ENCODE results near the gene MT1G. TPM values are rescaled to one million over a fixed set of nuclear protein-coding genes. Genes with fewer than 3 reads are reported as not detected.

MT1G gene
- total RNA-seq, 2 experiments from 2014 or later, result 35.9 to 39.0 TPM

- intact Hi-C loops (cut with micrococcal nuclease), result no loop called here
- Mint-ChIP-seq H3K4me1 (ENCODE audit: low read depth) (no peaks in the 10 kb centered on the region), H3K9me3 (no peaks in the 10 kb centered on the region), H3K27me3 (no peaks in the 10 kb centered on the region), H3K27ac (no peak overlapping the region), H3K36me3 (ENCODE audit: low read depth) (no peaks in the 10 kb centered on the region), H3K4me3 (no peak overlapping the region)
- no peak for DNase-seq
- POLR2A ChIA-PET, result no interaction called here
- CTCF ChIA-PET, result interaction anchor here (1.3 to 5.6 kb wide), 2 partner anchors 52 to 118 kb away, joined by 5 to 30 read pairs; no protein-coding TSS in a partner anchor
- TF ChIP-seq CTCF (IDR thresholded peaks at IDR 0.05), result no peak
- ATAC-seq, result no peak
Measured at GRCh38 chr16:56695246-56695645, 27.4 kb upstream of the MT1G start.

- intact Hi-C loops (cut with micrococcal nuclease), result loop anchor here (5.0 kb wide), 1 partner anchor 100 kb away; no protein-coding TSS in a partner anchor
- no peak overlapping the region for H3K27ac Mint-ChIP-seq
- no peaks in the 10 kb centered on the region for H3K27me3 Mint-ChIP-seq
- H3K36me3 Mint-ChIP-seq (ENCODE audit: low read depth), result no peaks in the 10 kb centered on the region
- H3K4me3 Mint-ChIP-seq, result no peak overlapping the region
- CTCF ChIA-PET, result interaction anchor here (0.8 to 1.0 kb wide), 2 partner anchors 115 to 174 kb away, joined by 3 read pairs; no protein-coding TSS in a partner anchor
- no peaks in the 10 kb centered on the region for H3K9me3 Mint-ChIP-seq
- no peak for DNase-seq
- POLR2A ChIA-PET, result interaction anchor here (1.1 kb wide), 1 partner anchor 10 kb away, joined by 3 read pairs; the partner anchor contains the start of gene MT1X
- H3K4me1 Mint-ChIP-seq (ENCODE audit: low read depth), result no peaks in the 10 kb centered on the region
- TF ChIP-seq CTCF (IDR thresholded peaks at IDR 0.05), result no peak
- no peak for ATAC-seq
Measured at GRCh38 chr16:56691885-56692284, 24.0 kb upstream of the MT1G start.

GRCh38 chr16:56690420-56691122 is 22.7 kb upstream of the MT1G start:
- Mint-ChIP-seq H3K4me1 (ENCODE audit: low read depth) (no peaks in the 10 kb centered on the region), H3K9me3 (no peaks in the 10 kb centered on the region), H3K27me3 (no peaks in the 10 kb centered on the region), H3K4me3 (no peak overlapping the region), H3K27ac (no peak overlapping the region), H3K36me3 (ENCODE audit: low read depth) (peaks cover 6% of the 10 kb centered on the region)
- TF ChIP-seq CTCF (IDR thresholded peaks at IDR 0.05), result no peak
- intact Hi-C loops (cut with micrococcal nuclease), result loop anchor here (5.0 kb wide), 1 partner anchor 98 kb away; no protein-coding TSS in a partner anchor
- ChIA-PET CTCF (interaction anchor here (2.1 to 2.9 kb wide), 2 partner anchors 11 to 47 kb away, joined by 7 to 12 read pairs; no protein-coding TSS in a partner anchor), POLR2A (no interaction called here)
- DNase-seq (no peak), ATAC-seq (no peak)

GRCh38 chr16:56689171-56689570 is 21.3 kb upstream of the MT1G start:
- ChIA-PET CTCF (interaction anchor here (1.2 to 2.9 kb wide), 3 partner anchors 13 to 112 kb away, joined by 4 to 12 read pairs (median 7); no protein-coding TSS in a partner anchor), POLR2A (interaction anchor here (1.0 kb wide), 1 partner anchor 50 kb away, joined by 3 read pairs; no protein-coding TSS in a partner anchor)
- Mint-ChIP-seq H3K27ac (no peak overlapping the region), H3K27me3 (no peaks in the 10 kb centered on the region), H3K4me1 (ENCODE audit: low read depth) (peaks cover 3% of the 10 kb centered on the region), H3K36me3 (ENCODE audit: low read depth) (peaks cover 6% of the 10 kb centered on the region), H3K4me3 (no peak overlapping the region), H3K9me3 (no peaks in the 10 kb centered on the region)
- no peak for DNase-seq
- ATAC-seq, result no peak
- no peak for TF ChIP-seq CTCF (IDR thresholded peaks at IDR 0.05)
- intact Hi-C loops (cut with micrococcal nuclease), result no loop called here

- Mint-ChIP-seq H3K36me3 (ENCODE audit: low read depth) (peaks cover 9% of the 10 kb centered on the region), H3K27me3 (no peaks in the 10 kb centered on the region), H3K4me3 (no peak overlapping the region), H3K9me3 (no peaks in the 10 kb centered on the region), H3K27ac (no peak overlapping the region), H3K4me1 (ENCODE audit: low read depth) (peaks cover 6% of the 10 kb centered on the region)
- POLR2A ChIA-PET, result no interaction called here
- DNase-seq (no peak), ATAC-seq (no peak)
- intact Hi-C loops (cut with micrococcal nuclease), result no loop called here
- CTCF ChIA-PET, result interaction anchor here (1.2 to 2.9 kb wide), 3 partner anchors 13 to 112 kb away, joined by 4 to 12 read pairs (median 7); no protein-coding TSS in a partner anchor
- TF ChIP-seq CTCF (IDR thresholded peaks at IDR 0.05), result no peak
Measured at GRCh38 chr16:56688762-56689161, 20.9 kb upstream of the MT1G start.
